ENCODE measurements around the gene NR2F2. TPM values are rescaled to one million over a fixed set of nuclear protein-coding genes. Genes with fewer than 3 reads are reported as not detected.

NR2F2 gene
- total and polyA plus RNA-seq, 10 donors, result 18.6 to 256 (median 111) TPM

DNA sequence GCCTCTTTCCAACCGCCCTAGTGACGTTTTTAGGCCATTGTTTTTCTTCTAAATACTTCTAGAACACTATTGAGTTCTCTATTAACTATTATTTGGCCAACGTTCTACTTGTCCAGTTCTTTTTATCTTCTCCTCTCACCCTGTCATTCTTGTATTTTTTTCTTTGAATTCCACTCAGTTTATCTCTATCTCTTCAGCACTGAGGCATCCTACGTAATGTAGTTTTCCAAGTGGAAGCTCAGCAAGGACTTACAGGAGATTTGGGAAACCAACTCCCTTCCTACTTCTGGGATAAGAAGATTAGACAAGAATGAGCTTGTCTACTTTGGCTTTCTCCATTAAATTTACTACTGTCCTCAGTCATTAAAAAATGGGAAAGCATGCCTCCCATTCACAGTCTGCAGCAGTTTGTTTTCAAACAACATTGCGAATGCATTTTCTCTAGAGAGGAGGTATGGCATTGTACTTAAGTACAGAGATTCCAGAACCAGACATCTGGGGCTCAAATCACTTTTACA, 21.3 kb upstream of the NR2F2 start:
- Histone ChIP-seq H3K27ac (peak overlapping the region; percentile 13 to 76 (median 52)), H3K27me3 (replicated peaks in 1 of 7) (no peaks in the 10 kb centered on the region), H3K9me3 (no peaks in the 10 kb centered on the region), H3K4me3 (peak overlapping the region in 1 of 8 donors; percentile 11), H3K4me1 (peaks cover 0 to 24% (median 6%) of the 10 kb centered on the region in 6 donors), H3K36me3 (no peaks in the 10 kb centered on the region)
- TF ChIP-seq, protein P1, sequence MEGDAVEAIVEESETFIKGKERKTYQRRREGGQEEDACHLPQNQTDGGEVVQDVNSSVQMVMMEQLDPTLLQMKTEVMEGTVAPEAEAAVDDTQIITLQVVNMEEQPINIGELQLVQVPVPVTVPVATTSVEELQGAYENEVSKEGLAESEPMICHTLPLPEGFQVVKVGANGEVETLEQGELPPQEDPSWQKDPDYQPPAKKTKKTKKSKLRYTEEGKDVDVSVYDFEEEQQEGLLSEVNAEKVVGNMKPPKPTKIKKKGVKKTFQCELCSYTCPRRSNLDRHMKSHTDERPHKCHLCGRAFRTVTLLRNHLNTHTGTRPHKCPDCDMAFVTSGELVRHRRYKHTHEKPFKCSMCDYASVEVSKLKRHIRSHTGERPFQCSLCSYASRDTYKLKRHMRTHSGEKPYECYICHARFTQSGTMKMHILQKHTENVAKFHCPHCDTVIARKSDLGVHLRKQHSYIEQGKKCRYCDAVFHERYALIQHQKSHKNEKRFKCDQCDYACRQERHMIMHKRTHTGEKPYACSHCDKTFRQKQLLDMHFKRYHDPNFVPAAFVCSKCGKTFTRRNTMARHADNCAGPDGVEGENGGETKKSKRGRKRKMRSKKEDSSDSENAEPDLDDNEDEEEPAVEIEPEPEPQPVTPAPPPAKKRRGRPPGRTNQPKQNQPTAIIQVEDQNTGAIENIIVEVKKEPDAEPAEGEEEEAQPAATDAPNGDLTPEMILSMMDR (IDR thresholded peaks at IDR 0.05 in 8 of 11, conservative IDR thresholded peaks at IDR 0.05 in 3 of 11), result no peak
- TF ChIP-seq POLR2AphosphoS5 (IDR thresholded peaks at IDR 0.05), result no peak
- no peak for TF ChIP-seq POLR2A (IDR thresholded peaks at IDR 0.05)
- 30 to 52% (median 48%) methylated on average over 5 of the region's 5 CpGs for WGBS, 5 donors
- DNase-seq, result no peak
- intact Hi-C loops (cut with DNase I; ENCODE audit: low total_unique reads), result no loop called here

DNA sequence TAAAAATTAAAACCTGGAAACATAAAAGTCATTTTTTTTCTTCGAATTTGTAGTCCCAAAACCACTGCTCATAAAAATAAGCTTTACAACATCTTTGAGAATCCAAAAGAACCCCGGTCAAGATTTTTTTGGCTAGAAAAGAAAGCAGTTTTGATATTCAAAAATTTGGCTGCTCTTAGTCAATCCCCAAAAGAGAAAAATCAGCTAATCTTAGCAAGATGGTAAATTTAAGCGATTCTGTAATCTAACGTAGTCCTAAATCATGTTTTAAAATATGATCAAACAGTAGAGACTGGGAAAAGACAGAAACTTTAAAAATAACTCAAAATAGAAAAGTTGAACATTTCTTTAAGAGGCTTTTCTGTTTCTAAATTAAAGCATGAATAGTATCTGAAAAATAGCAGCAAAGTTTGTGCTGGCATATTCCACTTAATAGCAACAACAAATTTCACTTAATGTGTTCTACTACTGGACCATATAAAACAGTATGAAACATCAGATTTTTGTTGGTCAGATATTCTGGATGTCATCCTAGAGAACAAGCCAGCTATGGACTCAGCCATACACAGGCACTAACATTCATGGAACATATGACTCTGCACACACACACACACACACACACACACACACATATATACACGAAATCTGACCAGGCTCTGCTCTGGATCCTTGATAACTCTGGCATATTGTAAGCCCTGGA, 19.1 kb upstream of the NR2F2 start:
- DNase-seq, result no peak
- WGBS, 5 donors, result 72 to 80% (median 77%) methylated on average over 5 of the region's 5 CpGs
- TF ChIP-seq POLR2AphosphoS5 (IDR thresholded peaks at IDR 0.05) (no peak), POLR2A (IDR thresholded peaks at IDR 0.05) (no peak)
- TF ChIP-seq, protein P1 (IDR thresholded peaks at IDR 0.05 in 8 of 11, conservative IDR thresholded peaks at IDR 0.05 in 3 of 11), result no peak
- intact Hi-C loops (cut with DNase I; ENCODE audit: low total_unique reads), result no loop called here
- no peaks in the 10 kb centered on the region for H3K36me3 ChIP-seq
- no peaks in the 10 kb centered on the region for H3K9me3 ChIP-seq
- H3K27ac ChIP-seq, result no peak overlapping the region
- H3K4me3 ChIP-seq, result no peak overlapping the region
- H3K4me1 ChIP-seq, result peaks cover 0 to 25% (median 6%) of the 10 kb centered on the region in 6 donors
- no peaks in the 10 kb centered on the region for H3K27me3 ChIP-seq (replicated peaks in 1 of 7)

DNA sequence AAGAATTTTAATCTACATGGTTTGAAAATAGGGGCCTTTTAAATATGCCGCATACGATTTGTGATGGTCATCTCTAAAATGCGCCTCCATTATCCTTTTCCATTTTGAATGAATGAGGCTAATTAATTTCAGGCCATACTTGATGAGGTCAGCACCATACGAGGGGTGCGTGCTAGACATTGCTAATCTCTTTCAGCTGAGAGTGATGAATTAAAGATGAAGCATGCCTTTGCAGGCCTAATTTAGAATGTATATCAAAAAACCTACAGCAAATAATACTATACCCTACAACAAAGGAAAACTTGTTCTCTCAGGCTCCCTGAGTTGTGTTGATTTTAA, 18.6 kb upstream of the NR2F2 start:
- TF ChIP-seq POLR2A (IDR thresholded peaks at IDR 0.05), result no peak
- TF ChIP-seq, protein P1 (IDR thresholded peaks at IDR 0.05 in 8 of 11, conservative IDR thresholded peaks at IDR 0.05 in 3 of 11), result no peak
- no peak for TF ChIP-seq POLR2AphosphoS5 (IDR thresholded peaks at IDR 0.05)
- WGBS, 5 donors, result 86 to 94% (median 92%) methylated on average over 5 of the region's 5 CpGs
- intact Hi-C loops (cut with DNase I; ENCODE audit: low total_unique reads), result no loop called here
- H3K27ac ChIP-seq, result no peak overlapping the region
- H3K4me1 ChIP-seq, result peaks cover 0 to 27% (median 7%) of the 10 kb centered on the region in 6 donors
- H3K27me3 ChIP-seq (replicated peaks in 1 of 7), result peaks cover 0 to under 1% (median 0%) of the 10 kb centered on the region in 7 donors
- no peaks in the 10 kb centered on the region for H3K9me3 ChIP-seq
- DNase-seq, result no peak
- no peak overlapping the region for H3K4me3 ChIP-seq
- no peaks in the 10 kb centered on the region for H3K36me3 ChIP-seq

DNA sequence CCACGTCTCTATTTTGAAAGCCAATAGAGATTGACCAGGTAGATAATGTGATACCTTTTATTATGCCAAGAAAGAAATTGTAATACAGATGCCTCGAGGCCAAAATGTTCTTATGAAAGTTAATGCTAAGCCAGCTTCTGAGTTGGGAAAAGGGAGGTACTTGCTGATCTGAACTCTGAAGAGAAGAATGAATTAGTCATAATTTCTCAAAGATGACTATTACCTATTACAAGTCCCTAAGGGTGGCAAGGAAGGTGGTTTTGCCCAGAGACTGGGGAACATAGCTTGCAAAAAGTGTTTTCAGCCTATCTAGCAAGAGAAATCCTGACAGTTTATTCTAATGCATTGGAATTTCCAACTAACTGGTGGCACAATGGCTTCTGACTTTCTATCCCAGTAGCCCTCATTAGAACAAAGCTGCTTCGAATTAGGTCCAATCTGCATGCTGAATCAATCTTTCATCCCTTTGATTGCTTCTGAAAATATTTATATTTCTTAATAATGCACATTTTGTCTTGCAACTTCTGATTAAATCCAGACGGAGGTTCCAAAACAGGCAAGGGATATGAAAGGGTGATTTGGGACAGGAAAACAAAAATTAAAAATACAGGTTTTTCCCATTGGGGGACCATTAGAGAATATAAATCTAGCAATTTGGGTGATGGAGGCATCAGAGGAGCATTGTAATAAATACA, 17.7 kb upstream of the NR2F2 start:
- WGBS, 5 donors, result 51 to 65% (median 54%) methylated on average over 4 of the region's 4 CpGs
- Histone ChIP-seq H3K36me3 (no peaks in the 10 kb centered on the region), H3K27me3 (replicated peaks in 1 of 7) (peaks cover 0 to 7% (median 0%) of the 10 kb centered on the region in 7 donors), H3K4me1 (peaks cover 0 to 24% (median 9%) of the 10 kb centered on the region in 6 donors), H3K4me3 (no peak overlapping the region), H3K27ac (no peak overlapping the region), H3K9me3 (no peaks in the 10 kb centered on the region)
- intact Hi-C loops (cut with DNase I; ENCODE audit: low total_unique reads), result no loop called here
- TF ChIP-seq, protein P1 (IDR thresholded peaks at IDR 0.05 in 8 of 11, conservative IDR thresholded peaks at IDR 0.05 in 3 of 11), result no peak
- TF ChIP-seq POLR2A (IDR thresholded peaks at IDR 0.05) (no peak), POLR2AphosphoS5 (IDR thresholded peaks at IDR 0.05) (no peak)
- DNase-seq, result no peak

All from spleen (tissue), 11 donors.